GM12878 (cell line): ENCODE data around the gene ELK4. TPM values are rescaled to one million over a fixed set of nuclear protein-coding genes. Genes with fewer than 3 reads are reported as not detected.

ENCODE experiments used
- BACH1 ChIP-seq: fragments of 450-650 bp; IDR thresholded peaks from 2 replicates; pipeline ENCODE4 v1.6.1; 2017; ENCODE audit warnings: mild to moderate bottlenecking, borderline replicate concordance
- CBFB ChIP-seq: IDR thresholded peaks from 2 replicates; pipeline ENCODE4 v1.6.1; 2016; ENCODE audit warnings: antibody characterized with exemption, low read depth
- CBX3 ChIP-seq: fragments of 200-600 bp; sonication (generic); IDR thresholded peaks from 2 replicates; pipeline ENCODE4 v1.6.1; 2016; ENCODE audit warnings: low read depth, borderline replicate concordance
- CBX5 ChIP-seq: sonication (generic); IDR thresholded peaks from 2 replicates; pipeline ENCODE4 v1.6.1; 2016; ENCODE audit warnings: low read depth, moderate library complexity, mild to moderate bottlenecking, inconsistent platforms
- CEBPB ChIP-seq, 2 experiments: fragments of 150-350 bp in 1 of 2; IDR thresholded peaks; 2 replicates each; pipeline ENCODE4 v1.6.1; 2012 to 2014; ENCODE audit warnings: low read depth in 2 of 2, low read length in 2 of 2, borderline replicate concordance in 1 of 2, inconsistent platforms in 1 of 2
- CHD2 ChIP-seq: IDR thresholded peaks from 2 replicates; pipeline ENCODE4 v1.6.1; 2011; ENCODE audit warnings: low read depth, low read length, improper control_type of control experiment, borderline replicate concordance
- CHD4 ChIP-seq: fragments of 200-600 bp; sonication (generic); IDR thresholded peaks from 2 replicates; pipeline ENCODE4 v1.6.1; 2016; ENCODE audit warnings: mild to moderate bottlenecking
- CREM ChIP-seq: IDR thresholded peaks from 2 replicates; pipeline ENCODE4 v1.6.1; 2014; ENCODE audit warnings: antibody characterized with exemption, low read depth
- E4F1 ChIP-seq: fragments of 450-650 bp; IDR thresholded peaks from 2 replicates; pipeline ENCODE4 v1.6.1; 2018; ENCODE audit warnings: borderline replicate concordance, mild to moderate bottlenecking; ENCODE audit not compliant: partially characterized antibody
- ESRRA ChIP-seq: IDR thresholded peaks from 2 replicates; pipeline ENCODE4 v1.6.1; 2012; ENCODE audit warnings: mild to moderate bottlenecking, low read length, improper control_type of control experiment
- HDAC2 ChIP-seq: fragments of 200-600 bp; sonication (generic); IDR thresholded peaks from 2 replicates; pipeline ENCODE4 v1.6.1; 2017
- HDAC6 ChIP-seq: fragments of 200-600 bp; sonication (generic); IDR thresholded peaks from one replicate; pipeline ENCODE4 v1.8.0; 2017; ENCODE audit warnings: antibody characterized with exemption; ENCODE audit not compliant: unreplicated experiment
- HDGF ChIP-seq: fragments of 450-650 bp; IDR thresholded peaks from 2 replicates; pipeline ENCODE4 v1.6.1; 2016; ENCODE audit warnings: antibody characterized with exemption
- IKZF1 ChIP-seq: fragments of 450-650 bp; conservative IDR thresholded peaks from 2 replicates; pipeline ENCODE4 v1.6.1; 2017; ENCODE audit warnings: antibody characterized with exemption, mild to moderate bottlenecking
- IRF4 ChIP-seq: IDR thresholded peaks from 2 replicates; pipeline ENCODE4 v1.6.1; 2011; ENCODE audit warnings: low read depth, low read length
- KAT2A ChIP-seq: conservative IDR thresholded peaks from 2 replicates; pipeline ENCODE4 v1.6.1; 2011; ENCODE audit warnings: low read depth, low read length; ENCODE audit not compliant: control insufficient read depth
- KDM1A ChIP-seq: fragments of 200-600 bp; sonication (generic); IDR thresholded peaks from 2 replicates; pipeline ENCODE4 v1.6.1; 2016; ENCODE audit warnings: borderline replicate concordance
- MYB ChIP-seq: fragments of 150-350 bp; IDR thresholded peaks from 2 replicates; pipeline ENCODE4 v1.6.1; 2014; ENCODE audit warnings: mild to moderate bottlenecking, low read depth, low read length, borderline replicate concordance
- NBN ChIP-seq: fragments of 450-650 bp; IDR thresholded peaks from 2 replicates; pipeline ENCODE4 v1.6.1; 2016
- NFYB ChIP-seq: IDR thresholded peaks from 2 replicates; pipeline ENCODE4 v1.6.1; 2011; ENCODE audit warnings: low read depth, mild to moderate bottlenecking, low read length, improper control_type of control experiment, moderate library complexity; ENCODE audit not compliant: insufficient read depth
- NRF1 ChIP-seq: conservative IDR thresholded peaks from 2 replicates; pipeline ENCODE4 v1.6.1; 2011; ENCODE audit warnings: mild to moderate bottlenecking, low read depth, low read length, improper control_type of control experiment
- POLR2A ChIP-seq: IDR thresholded peaks from 2 replicates; pipeline ENCODE4 v1.6.1; 2011; ENCODE audit warnings: low read depth, mild to moderate bottlenecking, low read length
- POU2F2 ChIP-seq: IDR thresholded peaks from 3 replicates; pipeline ENCODE4 v1.6.1; 2011; ENCODE audit warnings: low read depth, mild to moderate bottlenecking, low read length, borderline replicate concordance
- RFX5 ChIP-seq: IDR thresholded peaks from 2 replicates; pipeline ENCODE4 v1.6.1; 2011; ENCODE audit warnings: low read depth, low read length, improper control_type of control experiment
- SIN3A ChIP-seq: IDR thresholded peaks from 2 replicates; pipeline ENCODE4 v1.6.1; 2012; ENCODE audit warnings: low read depth, low read length, improper control_type of control experiment
- SMAD5 ChIP-seq: IDR thresholded peaks from 2 replicates; pipeline ENCODE4 v1.6.1; 2016; ENCODE audit warnings: antibody characterized with exemption, low read depth
- SP1 ChIP-seq: IDR thresholded peaks from one replicate; pipeline ENCODE4 v1.6.1; 2011; ENCODE audit warnings: low read depth, low read length
- SREBF1 ChIP-seq: IDR thresholded peaks from 2 replicates; pipeline ENCODE4 v1.6.1; 2012; ENCODE audit warnings: mild to moderate bottlenecking, low read length
- TARDBP ChIP-seq: IDR thresholded peaks from 2 replicates; pipeline ENCODE4 v1.6.1; 2016; ENCODE audit warnings: borderline replicate concordance
- TCF12 ChIP-seq: IDR thresholded peaks from 2 replicates; pipeline ENCODE4 v1.6.1; 2011; ENCODE audit warnings: low read depth, mild to moderate bottlenecking, low read length
- TCF3 ChIP-seq: IDR thresholded peaks from 2 replicates; pipeline ENCODE4 v1.6.1; 2012; ENCODE audit warnings: low read depth, mild to moderate bottlenecking, low read length, borderline replicate concordance; ENCODE audit not compliant: insufficient read depth
- USF2 ChIP-seq: IDR thresholded peaks from 2 replicates; pipeline ENCODE4 v1.6.1; 2011; ENCODE audit warnings: low read depth, low read length, improper control_type of control experiment, borderline replicate concordance
- WRNIP1 ChIP-seq: IDR thresholded peaks from 2 replicates; pipeline ENCODE4 v1.6.1; 2011; ENCODE audit warnings: low read depth, low read length, improper control_type of control experiment, borderline replicate concordance
- YBX1 ChIP-seq: fragments of 450-650 bp; IDR thresholded peaks from 2 replicates; pipeline ENCODE4 v1.6.1; 2016; ENCODE audit warnings: antibody characterized with exemption
- ZNF207 ChIP-seq: fragments of 450-650 bp; IDR thresholded peaks from 2 replicates; pipeline ENCODE4 v1.6.1; 2014; ENCODE audit warnings: antibody characterized with exemption, mild to moderate bottlenecking, borderline replicate concordance
- polyA plus RNA-seq, 11 experiments: library from polyadenylated mRNA; depleted of rRNA in 4 of 11; unstranded in 6 of 11; stranded (reverse) in 5 of 11; fragments of >200 nt; fragmentation: Nextera tagmentation in 4 of 11; fragmentation: Illumina TruSeq in 1 of 11; extraction: Ambion mirVana in 4 of 11; extraction: Trizol in 1 of 11; gene quantifications; 1 replicate in 1 of 11; 2 replicates in 10 of 11; pipeline versions ENCODE4 v1.2.1 to v1.2.3, GENCODE V29; 2011 to 2016; ENCODE audit warnings: inconsistent platforms in 2 of 11, missing spikeins in 2 of 11, low read depth in 1 of 11
- total RNA-seq, 4 experiments: library from RNA; depleted of rRNA in 3 of 4; stranded (reverse); fragments of >200 nt in 3 of 4; fragmentation: Illumina TruSeq in 1 of 4; extraction: Trizol in 1 of 4; gene quantifications; 2 replicates each; pipeline versions ENCODE4 v1.2.1 to v1.2.3, GENCODE V29; 2013 to 2021

The ELK4 gene
- total and polyA plus RNA-seq, 10 of the 15 experiments (the other 5 are each of a cell fraction or from before 2014, with no cell fraction given): 5.2 to 71.5 (median 18.5) TPM

GRCh38 chr1:205626216-205626615 lies 5.6 kb downstream of the ELK4 start (continued):
- no peak for TF ChIP-seq SMAD5
- no peak for TF ChIP-seq CBX3
- TF ChIP-seq HDGF: no peak
- no peak for TF ChIP-seq NRF1
- no peak for TF ChIP-seq CEBPB (IDR thresholded peaks at IDR 0.05; ENCODE audit: borderline replicate concordance in 1 of 2, low read depth in 2 of 2, low read length in 2 of 2)
- no peak for TF ChIP-seq KAT2A
- no peak for TF ChIP-seq NFYB
- no peak for TF ChIP-seq HDAC6
- TF ChIP-seq TCF3: no peak
- TF ChIP-seq RFX5: no peak
- no peak for TF ChIP-seq ZNF207
- TF ChIP-seq IRF4: no peak
- TF ChIP-seq CHD4: no peak
- no peak for TF ChIP-seq ESRRA
- TF ChIP-seq YBX1: no peak
- TF ChIP-seq NBN: 0 out of 2 replicates have a peak, but pooled peaks have one; percentile 31
- no peak for TF ChIP-seq HDAC2
- no peak for TF ChIP-seq TARDBP
- TF ChIP-seq WRNIP1: no peak
- no peak for TF ChIP-seq KDM1A
- TF ChIP-seq BACH1: no peak
- no peak for TF ChIP-seq SIN3A
- no peak for TF ChIP-seq POU2F2
- no peak for TF ChIP-seq USF2
- no peak for TF ChIP-seq SREBF1
- TF ChIP-seq CREM: no peak
- no peak for TF ChIP-seq CBFB
- no peak for TF ChIP-seq TCF12
- no peak for TF ChIP-seq SP1
- TF ChIP-seq CBX5: no peak
- TF ChIP-seq POLR2A: no peak
- TF ChIP-seq CHD2: no peak
- TF ChIP-seq MYB: no peak
- TF ChIP-seq E4F1: no peak
- peak; percentile 47; the same call in 1 of the 2 replicates for TF ChIP-seq IKZF1
